SK-MEL-5 (cell line): Measurements from ENCODE around the gene PCDHB13. TPM values are rescaled to one million over a fixed set of nuclear protein-coding genes. Genes with fewer than 3 reads are reported as not detected.
A peak's percentile ranks its signal among the peaks of the same experiment; 100 is the strongest.
"Not testable (repeated sequence)": the region's sequence is repeated elsewhere in the genome, so short reads cannot be mapped to it uniquely, and the experiment has no call there.

ENCODE experiments used
- DNase-seq: peaks from one replicate; pipeline ENCODE4 v3.0.0-alpha.2; 2016; ENCODE audit warnings: low read depth, low spot score
- in situ Hi-C: cut with HindIII; loops from 2 replicates; pipeline ENCODE4 v1.10.0; 2016; ENCODE audit warnings: low sequenced_read_pairs, high pct_unique_total_duplicates, low pct_unique_long_range_greater_than_20kb
- total RNA-seq: library from RNA; depleted of rRNA; stranded (reverse); fragments of >200 nt; shearing (Covaris generic); gene quantifications from 2 replicates; pipeline ENCODE4 v1.2.3, GENCODE V29; 2014

Gene PCDHB13
- total RNA-seq, 1 experiment from 2014 or later: 0.66 TPM

DNA sequence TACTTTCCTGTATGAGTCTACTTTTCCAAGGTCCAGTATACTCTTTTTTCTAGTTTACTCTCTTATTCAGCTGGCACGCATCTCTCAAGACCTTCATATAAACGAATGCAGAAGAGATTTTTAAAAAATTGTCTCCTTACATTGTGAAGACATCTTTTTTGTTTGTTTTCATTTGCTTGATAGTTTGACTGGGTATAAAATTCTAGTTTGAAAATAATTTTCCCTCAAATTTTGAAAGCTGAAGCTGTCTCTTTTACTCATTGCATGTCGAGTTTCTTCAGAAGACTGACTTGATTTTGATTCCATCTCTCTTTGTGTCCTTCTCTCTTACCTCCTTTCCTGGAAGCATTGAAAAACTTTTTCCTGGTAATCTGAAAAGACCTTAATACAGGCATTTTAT, 17.4 kb upstream of the PCDHB13 start:
- in situ Hi-C loops: no loop called here
- DNase-seq: no peak

DNA sequence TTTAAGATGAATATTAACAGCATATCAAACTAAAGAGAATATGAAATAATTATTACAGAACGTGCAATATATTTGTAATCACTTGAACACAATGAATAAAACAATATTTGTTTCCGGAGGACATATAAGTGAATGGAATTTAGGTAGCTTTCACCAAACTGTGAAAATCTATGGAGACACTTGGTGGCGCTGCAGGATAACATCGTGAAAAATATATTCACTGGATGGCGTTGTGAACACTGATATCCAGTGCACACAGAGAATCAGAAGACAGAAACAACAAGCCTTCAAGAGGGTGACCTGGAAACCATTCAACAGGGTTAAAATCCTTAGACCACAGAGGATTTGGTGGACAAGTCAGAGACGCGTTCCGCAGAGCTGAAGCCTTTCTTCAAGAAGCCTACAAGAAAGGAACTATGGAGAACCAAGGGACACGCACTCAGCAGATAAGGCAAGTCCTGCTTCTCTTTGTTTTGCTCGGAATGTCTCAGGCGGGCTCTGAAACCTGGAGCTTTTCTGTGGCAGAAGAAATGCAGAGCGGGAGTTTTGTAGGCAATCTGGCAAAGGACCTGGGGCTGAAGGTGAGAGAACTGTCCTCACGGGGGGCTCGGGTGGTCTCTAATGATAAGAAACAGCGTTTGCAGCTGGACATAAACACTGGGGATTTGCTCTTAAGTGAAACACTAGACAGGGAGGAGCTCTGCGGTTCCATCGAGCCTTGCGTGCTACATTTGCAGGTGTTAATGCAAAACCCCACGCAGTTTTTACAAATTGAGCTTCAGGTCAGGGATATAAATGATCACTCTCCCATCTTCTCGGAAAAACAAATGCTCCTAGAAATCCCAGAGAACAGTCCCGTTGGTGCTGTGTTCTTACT, 14.1 kb upstream of the PCDHB13 start, which contains the start of gene PCDHB11:
Gene PCDHB11, plus strand, starts transcription at position 269 of the 877 bp plus-strand sequence. Its CDS starts 148 bp downstream, at position 417.
- DNase-seq: peak; percentile 60
- in situ Hi-C loops: no loop called here

DNA sequence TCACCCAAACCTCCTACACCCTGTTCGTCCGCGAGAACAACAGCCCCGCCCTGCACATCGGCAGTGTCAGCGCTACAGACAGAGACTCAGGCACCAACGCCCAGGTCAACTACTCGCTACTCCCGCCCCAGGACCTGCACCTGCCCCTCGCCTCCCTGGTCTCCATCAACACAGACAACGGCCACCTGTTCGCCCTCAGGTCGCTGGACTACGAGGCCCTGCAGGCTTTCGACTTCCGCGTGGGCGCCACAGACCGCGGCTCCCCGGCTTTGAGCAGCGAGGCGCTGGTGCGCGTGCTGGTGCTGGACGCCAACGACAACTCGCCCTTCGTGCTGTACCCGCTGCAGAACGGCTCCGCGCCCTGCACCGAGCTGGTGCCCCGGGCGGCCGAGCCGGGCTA, 12.6 kb upstream of the PCDHB13 start:
- in situ Hi-C loops, DNase-seq: not testable (repeated sequence)

- in situ Hi-C loops, DNase-seq: not testable (repeated sequence)
Observed at GRCh38 chr5:141201646-141202045, 12.1 kb upstream of the PCDHB13 start.

GRCh38 chr5:141208478-141208877, 5.2 kb upstream of the PCDHB13 start, which contains the start of gene PCDHB12:
PCDHB12 (plus strand) TSS chr5:141208719; CDS start chr5:141208908, 189 bp downstream.
- peak; percentile 55 for DNase-seq
- in situ Hi-C loops: no loop called here

DNA sequence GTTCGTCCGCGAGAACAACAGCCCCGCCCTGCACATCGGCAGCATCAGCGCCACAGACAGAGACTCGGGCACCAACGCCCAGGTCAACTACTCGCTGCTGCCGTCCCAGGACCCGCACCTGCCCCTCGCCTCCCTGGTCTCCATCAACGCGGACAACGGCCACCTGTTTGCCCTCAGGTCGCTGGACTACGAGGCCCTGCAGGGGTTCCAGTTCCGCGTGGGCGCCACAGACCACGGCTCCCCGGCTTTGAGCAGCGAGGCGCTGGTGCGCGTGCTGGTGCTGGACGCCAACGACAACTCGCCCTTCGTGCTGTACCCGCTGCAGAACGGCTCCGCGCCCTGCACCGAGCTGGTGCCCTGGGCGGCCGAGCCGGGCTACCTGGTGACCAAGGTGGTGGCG, 3.4 kb upstream of the PCDHB13 start:
- in situ Hi-C loops, DNase-seq: not testable (repeated sequence)

GRCh38 chr5:141210849-141211248, 2.9 kb upstream of the PCDHB13 start:
- in situ Hi-C loops, DNase-seq: not testable (repeated sequence)

GRCh38 chr5:141214583-141214982, 864 bp downstream of the PCDHB13 start:
- in situ Hi-C loops: not testable (repeated sequence)

DNA sequence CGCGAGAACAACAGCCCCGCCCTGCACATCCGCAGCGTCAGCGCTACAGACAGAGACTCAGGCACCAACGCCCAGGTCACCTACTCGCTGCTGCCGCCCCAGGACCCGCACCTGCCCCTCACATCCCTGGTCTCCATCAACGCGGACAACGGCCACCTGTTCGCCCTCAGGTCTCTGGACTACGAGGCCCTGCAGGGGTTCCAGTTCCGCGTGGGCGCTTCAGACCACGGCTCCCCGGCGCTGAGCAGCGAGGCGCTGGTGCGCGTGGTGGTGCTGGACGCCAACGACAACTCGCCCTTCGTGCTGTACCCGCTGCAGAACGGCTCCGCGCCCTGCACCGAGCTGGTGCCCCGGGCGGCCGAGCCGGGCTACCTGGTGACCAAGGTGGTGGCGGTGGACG, 1.8 kb downstream of the PCDHB13 start:
- DNase-seq, in situ Hi-C loops: not testable (repeated sequence)

More at GRCh38 chr5:141214583-141214982, 864 bp downstream of the PCDHB13 start:
- not testable (repeated sequence) for DNase-seq

DNA sequence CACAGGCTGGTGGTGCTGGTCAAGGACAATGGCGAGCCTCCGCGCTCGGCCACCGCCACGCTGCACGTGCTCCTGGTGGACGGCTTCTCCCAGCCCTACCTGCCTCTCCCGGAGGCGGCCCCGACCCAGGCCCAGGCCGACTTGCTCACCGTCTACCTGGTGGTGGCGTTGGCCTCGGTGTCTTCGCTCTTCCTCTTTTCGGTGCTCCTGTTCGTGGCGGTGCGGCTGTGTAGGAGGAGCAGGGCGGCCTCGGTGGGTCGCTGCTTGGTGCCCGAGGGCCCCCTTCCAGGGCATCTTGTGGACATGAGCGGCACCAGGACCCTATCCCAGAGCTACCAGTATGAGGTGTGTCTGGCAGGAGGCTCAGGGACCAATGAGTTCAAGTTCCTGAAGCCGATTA, 2.3 kb downstream of the PCDHB13 start:
- in situ Hi-C loops, DNase-seq: not testable (repeated sequence)

GRCh38 chr5:141223112-141223783, 9.5 kb downstream of the PCDHB13 start, which contains the start of gene PCDHB14:
PCDHB14 (plus strand) TSS chr5:141223343; CDS start chr5:141223506, 163 bp downstream.
- peak; percentile 62 for DNase-seq
- in situ Hi-C loops: no loop called here

GRCh38 chr5:141224844-141225243, 11.1 kb downstream of the PCDHB13 start:
- DNase-seq, in situ Hi-C loops: not testable (repeated sequence)

GRCh38 chr5:141225421-141225820, 11.7 kb downstream of the PCDHB13 start:
- DNase-seq, in situ Hi-C loops: not testable (repeated sequence)

DNA sequence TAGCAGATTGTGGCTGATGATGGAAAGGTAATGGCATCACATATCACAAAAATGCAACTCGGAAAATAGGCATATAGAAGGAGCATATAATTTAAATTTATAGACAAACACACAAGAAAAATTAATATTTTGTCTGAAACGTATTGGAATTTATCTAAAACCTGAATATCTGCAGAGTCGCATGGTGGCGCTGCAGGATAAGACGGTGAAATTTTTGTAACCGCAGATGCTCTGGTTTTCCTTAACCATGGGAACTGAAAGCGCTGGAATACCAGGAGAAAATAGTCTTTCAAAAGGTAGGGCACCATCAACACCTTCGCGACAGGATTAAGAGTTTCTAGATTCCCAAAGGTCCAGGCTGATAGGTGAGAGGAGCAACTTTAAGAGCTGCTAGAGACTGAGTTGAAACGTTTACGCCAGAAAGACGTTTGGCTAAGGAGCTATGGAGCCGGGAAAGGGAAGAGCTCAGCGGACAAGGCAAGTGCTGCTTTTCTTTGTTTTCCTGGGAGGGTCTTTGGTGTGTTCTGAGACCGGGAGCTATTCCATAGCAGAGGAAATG, 20.5 kb downstream of the PCDHB13 start:
- in situ Hi-C loops: no loop called here
- peak; percentile 34 for DNase-seq

DNA sequence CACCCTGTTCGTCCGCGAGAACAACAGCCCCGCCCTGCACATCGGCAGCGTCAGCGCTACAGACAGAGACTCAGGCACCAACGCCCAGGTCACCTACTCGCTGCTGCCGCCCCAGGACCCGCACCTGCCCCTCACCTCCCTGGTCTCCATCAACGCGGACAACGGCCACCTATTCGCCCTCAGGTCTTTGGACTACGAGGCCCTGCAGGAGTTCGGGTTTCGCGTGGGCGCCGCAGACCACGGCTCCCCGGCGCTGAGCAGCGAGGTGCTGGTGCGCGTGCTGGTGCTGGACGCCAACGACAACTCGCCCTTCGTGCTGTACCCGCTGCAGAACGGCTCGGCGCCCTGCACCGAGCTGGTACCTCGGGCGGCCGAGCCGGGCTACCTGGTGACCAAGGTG, 22.2 kb downstream of the PCDHB13 start:
- DNase-seq, in situ Hi-C loops: not testable (repeated sequence)

DNA sequence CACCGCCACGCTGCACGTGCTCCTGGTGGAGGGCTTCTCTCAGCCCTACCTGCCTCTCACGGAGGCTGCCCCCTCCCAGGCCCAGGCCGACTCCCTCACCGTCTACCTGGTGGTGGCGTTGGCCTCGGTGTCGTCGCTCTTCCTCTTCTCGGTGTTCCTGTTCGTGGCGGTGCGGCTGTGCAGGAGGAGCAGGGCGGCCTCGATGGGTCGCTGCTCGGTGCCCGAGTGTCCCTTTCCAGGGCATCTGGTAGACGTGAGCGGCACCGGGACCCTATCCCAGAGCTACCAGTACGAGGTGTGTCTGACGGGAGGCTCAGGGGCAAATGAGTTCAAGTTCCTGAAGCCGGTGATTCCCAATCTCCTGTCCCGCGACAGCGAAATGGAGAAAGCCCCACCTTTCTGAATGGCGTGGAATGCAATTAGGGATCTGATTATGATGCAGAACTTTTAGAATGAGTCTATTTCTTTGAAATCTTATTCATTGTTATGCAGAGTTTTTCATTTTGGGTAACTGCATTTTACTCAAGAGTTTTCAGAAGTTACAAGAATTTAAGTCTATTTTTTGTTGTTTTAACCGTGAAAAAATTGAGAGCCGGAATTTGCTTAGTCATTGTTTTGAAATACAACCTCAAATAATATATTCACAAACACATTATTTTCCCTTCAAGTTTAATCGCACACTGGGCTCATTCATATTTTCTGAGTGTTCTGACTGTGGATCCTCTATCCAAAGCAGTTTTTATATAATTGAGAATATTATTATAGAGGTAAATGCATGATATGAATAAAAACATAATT, 23.0 kb downstream of the PCDHB13 start:
- in situ Hi-C loops: no loop called here
- no peak for DNase-seq

GRCh38 chr5:141241496-141241895, 27.8 kb downstream of the PCDHB13 start:
- DNase-seq: no peak
- in situ Hi-C loops: no loop called here
